ENCODE measurements around the gene FMN1. TPM values are rescaled to one million over a fixed set of nuclear protein-coding genes. Genes with fewer than 3 reads are reported as not detected.

FMN1 gene
- total and polyA plus RNA-seq, 4 donors, result 0.26 to 23.4 (median 9.8) TPM

GRCh38 chr15:32766101-32766500, 428.4 kb downstream of the FMN1 start:
- ATAC-seq (ENCODE audit: low FRiP score) (no peak), DNase-seq (no peak)
- Histone ChIP-seq H3K4me3 (ENCODE audit: low read length in 2 of 2) (no peak overlapping the region), H3K9me3 (ENCODE audit: control insufficient read depth, low read length) (no peaks in the 10 kb centered on the region), H3K27me3 (ENCODE audit: control insufficient read depth in 1 of 2, insufficient read depth in 2 of 2, low read length in 1 of 2) (no peaks in the 10 kb centered on the region), H3K36me3 (ENCODE audit: control insufficient read depth in 1 of 2, insufficient read depth in 2 of 2, low read length in 1 of 2) (no peaks in the 10 kb centered on the region), H3K27ac (ENCODE audit: low read depth in 1 of 2, low read length in 2 of 2) (no peak overlapping the region), H3K4me1 (ENCODE audit: control insufficient read depth in 1 of 2, insufficient read depth in 2 of 2, low read length in 2 of 2) (no peaks in the 10 kb centered on the region)
- 76 to 79% methylated on average over 3 of the region's 3 CpGs for WGBS, 2 donors
- intact Hi-C loops (cut with DNase I), result no loop called here

- DNase-seq (no peak), ATAC-seq (ENCODE audit: low FRiP score) (no peak)
- no peaks in the 10 kb centered on the region for H3K4me1 ChIP-seq (ENCODE audit: control insufficient read depth in 1 of 2, insufficient read depth in 2 of 2, low read length in 2 of 2)
- WGBS, 2 donors, result 63 to 65% methylated on average over 4 of the region's 4 CpGs
- H3K36me3 ChIP-seq (ENCODE audit: control insufficient read depth in 1 of 2, insufficient read depth in 2 of 2, low read length in 1 of 2), result no peaks in the 10 kb centered on the region
- intact Hi-C loops (cut with DNase I), result no loop called here
- no peak overlapping the region for H3K4me3 ChIP-seq (ENCODE audit: low read length in 2 of 2)
- no peaks in the 10 kb centered on the region for H3K27me3 ChIP-seq (ENCODE audit: control insufficient read depth in 1 of 2, insufficient read depth in 2 of 2, low read length in 1 of 2)
- H3K9me3 ChIP-seq (ENCODE audit: control insufficient read depth, low read length), result no peaks in the 10 kb centered on the region
- no peak overlapping the region for H3K27ac ChIP-seq (ENCODE audit: low read depth in 1 of 2, low read length in 2 of 2)
Observed at GRCh38 chr15:32765236-32765635, 429.3 kb downstream of the FMN1 start.

- no peak overlapping the region for H3K4me3 ChIP-seq (ENCODE audit: low read length in 2 of 2)
- no peaks in the 10 kb centered on the region for H3K36me3 ChIP-seq (ENCODE audit: control insufficient read depth in 1 of 2, insufficient read depth in 2 of 2, low read length in 1 of 2)
- no peak for ATAC-seq (ENCODE audit: low FRiP score)
- no peaks in the 10 kb centered on the region for H3K4me1 ChIP-seq (ENCODE audit: control insufficient read depth in 1 of 2, insufficient read depth in 2 of 2, low read length in 2 of 2)
- no peaks in the 10 kb centered on the region for H3K27me3 ChIP-seq (ENCODE audit: control insufficient read depth in 1 of 2, insufficient read depth in 2 of 2, low read length in 1 of 2)
- intact Hi-C loops (cut with DNase I), result no loop called here
- no peak for DNase-seq
- no peak overlapping the region for H3K27ac ChIP-seq (ENCODE audit: low read depth in 1 of 2, low read length in 2 of 2)
- 69 to 76% methylated on average over 1 of the region's 1 CpG for WGBS, 2 donors
- H3K9me3 ChIP-seq (ENCODE audit: control insufficient read depth, low read length), result no peaks in the 10 kb centered on the region
Observed at GRCh38 chr15:32763295-32763694, 431.2 kb downstream of the FMN1 start.

DNA sequence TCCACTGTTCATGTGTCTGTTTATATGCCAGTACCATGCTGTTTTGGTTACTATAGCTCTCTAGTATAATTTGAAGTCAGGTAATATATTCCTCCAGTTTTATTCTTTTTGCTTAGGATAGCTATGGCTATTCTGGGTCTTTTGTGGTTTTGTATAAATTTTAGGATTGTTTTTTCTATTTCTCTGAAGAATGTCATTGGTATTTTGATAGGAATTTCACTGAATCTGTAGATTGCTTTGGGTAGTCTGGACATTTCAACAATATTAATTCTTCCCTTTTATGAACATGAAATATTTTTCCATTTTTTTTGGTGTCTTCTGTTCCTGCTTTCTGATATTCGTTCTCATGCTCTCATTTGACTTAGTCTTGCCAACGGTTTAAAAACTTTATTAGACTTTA, 437.1 kb downstream of the FMN1 start:
- Histone ChIP-seq H3K27ac (ENCODE audit: low read depth in 1 of 2, low read length in 2 of 2) (no peak overlapping the region), H3K36me3 (ENCODE audit: control insufficient read depth in 1 of 2, insufficient read depth in 2 of 2, low read length in 1 of 2) (no peaks in the 10 kb centered on the region), H3K27me3 (ENCODE audit: control insufficient read depth in 1 of 2, insufficient read depth in 2 of 2, low read length in 1 of 2) (no peaks in the 10 kb centered on the region), H3K4me1 (ENCODE audit: control insufficient read depth in 1 of 2, insufficient read depth in 2 of 2, low read length in 2 of 2) (no peaks in the 10 kb centered on the region), H3K9me3 (ENCODE audit: control insufficient read depth, low read length) (no peaks in the 10 kb centered on the region), H3K4me3 (ENCODE audit: low read length in 2 of 2) (no peak overlapping the region)
- DNase-seq (no peak), ATAC-seq (ENCODE audit: low FRiP score) (no peak)
- WGBS, 2 donors, result 72 to 75% methylated on average over 2 of the region's 2 CpGs
- intact Hi-C loops (cut with DNase I), result no loop called here

DNA sequence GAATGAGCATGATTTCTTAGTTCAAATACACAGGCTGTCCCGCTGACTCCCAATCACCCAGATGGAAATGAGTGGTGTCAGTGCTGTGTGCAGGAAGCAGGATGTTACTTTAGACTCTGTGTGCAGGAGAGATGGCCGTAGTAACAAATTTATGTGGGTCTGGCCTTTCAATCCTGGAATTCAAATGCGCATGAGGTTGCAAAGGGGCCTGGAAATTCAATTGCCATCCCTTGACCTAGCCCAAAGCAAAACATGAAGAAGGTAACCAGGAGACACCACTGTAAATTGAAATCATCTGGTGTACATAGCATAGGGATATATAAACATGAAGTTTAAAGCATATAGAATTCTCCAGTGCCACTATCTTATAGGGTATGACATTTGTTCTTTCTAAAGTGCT, 443.5 kb downstream of the FMN1 start:
- ATAC-seq (ENCODE audit: low FRiP score) (no peak), DNase-seq (no peak)
- no peaks in the 10 kb centered on the region for H3K36me3 ChIP-seq (ENCODE audit: control insufficient read depth in 1 of 2, insufficient read depth in 2 of 2, low read length in 1 of 2)
- intact Hi-C loops (cut with DNase I), result no loop called here
- H3K4me3 ChIP-seq (ENCODE audit: low read length in 2 of 2), result no peak overlapping the region
- no peak overlapping the region for H3K27ac ChIP-seq (ENCODE audit: low read depth in 1 of 2, low read length in 2 of 2)
- no peaks in the 10 kb centered on the region for H3K4me1 ChIP-seq (ENCODE audit: control insufficient read depth in 1 of 2, insufficient read depth in 2 of 2, low read length in 2 of 2)
- no peaks in the 10 kb centered on the region for H3K27me3 ChIP-seq (ENCODE audit: control insufficient read depth in 1 of 2, insufficient read depth in 2 of 2, low read length in 1 of 2)
- WGBS, 2 donors, result 30 to 42% methylated on average over 3 of the region's 3 CpGs
- H3K9me3 ChIP-seq (ENCODE audit: control insufficient read depth, low read length), result no peaks in the 10 kb centered on the region

- Histone ChIP-seq H3K36me3 (ENCODE audit: control insufficient read depth in 1 of 2, insufficient read depth in 2 of 2, low read length in 1 of 2) (no peaks in the 10 kb centered on the region), H3K4me3 (ENCODE audit: low read length in 2 of 2) (no peak overlapping the region), H3K27ac (ENCODE audit: low read depth in 1 of 2, low read length in 2 of 2) (no peak overlapping the region), H3K4me1 (ENCODE audit: control insufficient read depth in 1 of 2, insufficient read depth in 2 of 2, low read length in 2 of 2) (no peaks in the 10 kb centered on the region), H3K9me3 (ENCODE audit: control insufficient read depth, low read length) (no peaks in the 10 kb centered on the region), H3K27me3 (ENCODE audit: control insufficient read depth in 1 of 2, insufficient read depth in 2 of 2, low read length in 1 of 2) (no peaks in the 10 kb centered on the region)
- ATAC-seq (ENCODE audit: low FRiP score) (no peak), DNase-seq (no peak)
- WGBS, 2 donors, result 84 to 85% methylated on average over 4 of the region's 4 CpGs
- intact Hi-C loops (cut with DNase I), result no loop called here
Observed at GRCh38 chr15:32747921-32748342, 446.6 kb downstream of the FMN1 start.

DNA sequence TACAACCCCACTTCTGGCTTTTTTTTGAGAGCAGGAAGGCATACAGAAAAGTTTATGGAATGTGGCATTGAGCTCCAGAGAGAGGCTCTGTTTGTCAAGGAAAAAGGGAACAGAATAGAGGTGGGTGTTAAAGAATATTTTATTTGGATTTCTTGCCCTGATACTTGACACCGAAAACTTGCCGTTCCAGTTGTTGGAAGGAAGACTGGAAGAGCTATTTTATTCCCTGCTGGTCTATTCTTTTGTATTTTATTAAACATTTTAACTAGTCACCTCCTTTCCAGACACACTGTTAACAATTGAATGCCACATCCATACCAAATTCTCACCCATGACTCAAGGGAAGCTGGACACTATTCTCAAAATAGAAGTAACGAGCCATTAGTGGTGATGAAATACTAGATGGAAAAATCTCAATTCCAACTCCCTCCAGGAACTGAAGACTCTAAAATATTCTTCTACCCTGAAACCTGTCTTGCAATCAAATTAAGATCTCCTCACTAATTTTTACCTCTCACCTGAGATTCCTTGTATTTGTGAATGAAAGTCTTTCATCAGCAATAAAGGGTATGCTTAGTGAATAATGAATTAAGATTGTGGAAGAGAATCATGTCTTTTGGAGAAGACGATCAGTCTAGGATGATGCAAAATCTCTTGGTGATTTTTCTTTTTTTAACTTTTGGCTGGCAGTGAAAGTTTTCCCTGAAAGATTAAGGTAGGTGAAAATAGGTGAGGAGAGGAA, 448.2 kb downstream of the FMN1 start:
- no peak for DNase-seq
- H3K27me3 ChIP-seq (ENCODE audit: control insufficient read depth in 1 of 2, insufficient read depth in 2 of 2, low read length in 1 of 2), result no peaks in the 10 kb centered on the region
- no peak for ATAC-seq (ENCODE audit: low FRiP score)
- H3K36me3 ChIP-seq (ENCODE audit: control insufficient read depth in 1 of 2, insufficient read depth in 2 of 2, low read length in 1 of 2), result no peaks in the 10 kb centered on the region
- WGBS, 2 donors, result 79 to 84% methylated on average over 4 of the region's 4 CpGs
- intact Hi-C loops (cut with DNase I), result no loop called here
- no peaks in the 10 kb centered on the region for H3K9me3 ChIP-seq (ENCODE audit: control insufficient read depth, low read length)
- H3K4me1 ChIP-seq (ENCODE audit: control insufficient read depth in 1 of 2, insufficient read depth in 2 of 2, low read length in 2 of 2), result no peaks in the 10 kb centered on the region
- no peak overlapping the region for H3K27ac ChIP-seq (ENCODE audit: low read depth in 1 of 2, low read length in 2 of 2)
- no peak overlapping the region for H3K4me3 ChIP-seq (ENCODE audit: low read length in 2 of 2)

GRCh38 chr15:32743411-32744140, 450.9 kb downstream of the FMN1 start:
- peaks cover 4% of the 10 kb centered on the region for H3K9me3 ChIP-seq (ENCODE audit: control insufficient read depth, low read length)
- ATAC-seq (ENCODE audit: low FRiP score) (no peak), DNase-seq (no peak)
- no peak overlapping the region for H3K27ac ChIP-seq (ENCODE audit: low read depth in 1 of 2, low read length in 2 of 2)
- no peak overlapping the region for H3K4me3 ChIP-seq (ENCODE audit: low read length in 2 of 2)
- 34 to 37% methylated on average over 5 of the region's 5 CpGs for WGBS, 2 donors
- H3K36me3 ChIP-seq (ENCODE audit: control insufficient read depth in 1 of 2, insufficient read depth in 2 of 2, low read length in 1 of 2), result no peaks in the 10 kb centered on the region
- no peaks in the 10 kb centered on the region for H3K27me3 ChIP-seq (ENCODE audit: control insufficient read depth in 1 of 2, insufficient read depth in 2 of 2, low read length in 1 of 2)
- intact Hi-C loops (cut with DNase I), result no loop called here
- no peaks in the 10 kb centered on the region for H3K4me1 ChIP-seq (ENCODE audit: control insufficient read depth in 1 of 2, insufficient read depth in 2 of 2, low read length in 2 of 2)

GRCh38 chr15:32739522-32740063, 454.9 kb downstream of the FMN1 start:
- H3K9me3 ChIP-seq (ENCODE audit: control insufficient read depth, low read length), result peaks cover 6% of the 10 kb centered on the region
- peaks cover 0 to 2% of the 10 kb centered on the region in 2 donors for H3K4me1 ChIP-seq (ENCODE audit: control insufficient read depth in 1 of 2, insufficient read depth in 2 of 2, low read length in 2 of 2)
- ATAC-seq (ENCODE audit: low FRiP score) (no peak), DNase-seq (no peak)
- intact Hi-C loops (cut with DNase I), result no loop called here
- no peak overlapping the region for H3K27ac ChIP-seq (ENCODE audit: low read depth in 1 of 2, low read length in 2 of 2)
- 70 to 82% methylated on average over 1 of the region's 1 CpG for WGBS, 2 donors
- no peak overlapping the region for H3K4me3 ChIP-seq (ENCODE audit: low read length in 2 of 2)
- no peaks in the 10 kb centered on the region for H3K36me3 ChIP-seq (ENCODE audit: control insufficient read depth in 1 of 2, insufficient read depth in 2 of 2, low read length in 1 of 2)
- no peaks in the 10 kb centered on the region for H3K27me3 ChIP-seq (ENCODE audit: control insufficient read depth in 1 of 2, insufficient read depth in 2 of 2, low read length in 1 of 2)

All from aorta (tissue), 5 donors.